Left hindlimb (tissue), 1 donor: ENCODE measurements around the gene UNCX.

Source experiments
- DNase-seq: peaks from one replicate; pipeline ENCODE4 v3.0.0-alpha.2; 2018

Gene UNCX

GRCh38 chr7:1244700-1245523 lies 12.2 kb downstream of the UNCX start:
- DNase-seq, result no peak

DNA sequence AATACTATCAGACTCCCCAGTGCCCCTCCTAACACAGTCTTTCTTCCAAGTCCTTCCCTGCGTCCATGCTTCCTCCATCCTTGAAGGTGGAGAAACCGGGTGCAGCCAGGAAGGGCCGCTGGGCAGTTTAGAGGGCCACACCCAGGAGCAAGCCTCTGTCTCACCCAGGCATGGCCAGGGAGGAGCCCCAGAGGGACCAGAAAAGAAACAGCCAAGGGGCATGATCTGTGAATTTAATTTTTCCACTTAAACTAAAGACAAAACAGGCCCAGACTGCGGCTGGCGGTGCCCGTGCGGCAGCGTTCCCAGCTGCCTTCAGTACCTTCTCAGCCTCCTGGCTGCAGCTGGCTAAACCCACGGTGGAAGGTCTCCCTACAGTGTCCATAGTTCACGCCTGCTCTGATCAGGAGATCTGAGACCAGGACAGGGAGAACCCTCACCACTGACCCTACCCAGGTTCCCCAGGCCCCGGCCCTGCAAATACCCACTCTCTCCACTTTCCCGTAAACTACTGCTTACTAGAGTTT lies 12.9 kb downstream of the UNCX start:
- no peak for DNase-seq

DNA sequence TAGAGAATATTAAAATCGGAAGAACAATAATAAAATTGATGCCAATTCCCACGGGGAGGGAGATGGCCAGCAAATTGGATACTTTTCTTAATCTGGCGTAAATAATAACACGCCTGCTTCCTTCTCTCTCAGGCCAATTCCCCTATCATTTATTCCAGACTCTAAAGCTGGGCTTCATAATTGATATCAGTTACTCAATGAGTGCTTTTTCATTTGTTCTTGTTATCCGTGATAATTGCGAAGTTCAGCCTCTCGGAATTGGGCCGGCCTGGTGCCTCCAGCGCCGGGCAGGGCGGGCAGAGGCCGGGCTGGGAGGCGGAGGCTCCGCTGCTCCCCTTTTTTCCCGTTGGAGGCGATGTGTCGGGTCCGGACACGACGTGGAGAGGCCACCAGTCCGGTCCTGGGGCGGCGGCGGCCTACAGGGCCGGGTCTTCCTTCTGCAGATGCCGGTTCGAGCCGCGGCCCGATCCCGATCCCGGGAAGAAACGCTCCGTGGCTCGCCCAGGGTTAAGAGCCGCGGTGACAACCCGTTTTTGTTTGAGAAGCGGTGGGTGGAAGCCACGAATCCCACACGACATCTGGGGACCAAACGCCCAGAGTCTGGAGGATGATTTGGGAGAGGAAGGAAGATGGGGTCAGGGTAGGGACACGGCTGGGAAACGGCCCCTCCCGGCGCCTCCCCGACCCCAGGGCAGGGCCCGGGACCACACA lies 13.6 kb downstream of the UNCX start:
- DNase-seq, result no peak

DNA sequence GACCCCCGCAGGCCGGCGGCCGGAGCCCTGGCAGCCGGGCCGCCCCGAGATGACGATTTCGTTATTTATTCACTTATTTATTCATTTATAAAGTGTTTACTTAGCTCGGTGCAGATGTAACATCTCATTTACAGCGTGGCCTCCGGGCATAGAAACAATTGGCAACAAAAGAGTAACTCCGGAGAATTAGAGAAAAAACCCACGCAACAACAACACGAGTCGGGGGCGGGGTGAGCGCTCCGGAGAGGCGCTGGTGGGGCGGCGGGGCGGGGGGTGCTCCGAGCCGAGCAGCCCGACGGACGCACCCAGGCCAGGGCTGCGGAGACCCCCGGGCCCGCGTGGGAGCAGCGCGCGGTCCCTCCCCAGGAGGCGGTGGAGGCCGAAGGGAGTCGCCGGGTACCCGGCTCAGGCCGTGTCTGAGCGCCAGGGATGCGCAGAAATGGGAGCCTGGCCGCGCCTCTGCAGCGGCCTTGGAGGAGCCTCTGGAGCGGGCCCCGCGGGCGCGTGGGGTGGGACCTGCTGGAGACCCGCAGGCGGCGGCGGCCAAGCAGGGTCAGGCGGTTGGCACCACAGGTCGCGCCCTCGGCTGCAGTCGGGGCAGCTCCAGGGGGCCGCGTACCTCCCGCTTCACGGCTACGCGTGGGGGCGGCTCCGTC lies 14.3 kb downstream of the UNCX start:
- DNase-seq, result no peak

DNA sequence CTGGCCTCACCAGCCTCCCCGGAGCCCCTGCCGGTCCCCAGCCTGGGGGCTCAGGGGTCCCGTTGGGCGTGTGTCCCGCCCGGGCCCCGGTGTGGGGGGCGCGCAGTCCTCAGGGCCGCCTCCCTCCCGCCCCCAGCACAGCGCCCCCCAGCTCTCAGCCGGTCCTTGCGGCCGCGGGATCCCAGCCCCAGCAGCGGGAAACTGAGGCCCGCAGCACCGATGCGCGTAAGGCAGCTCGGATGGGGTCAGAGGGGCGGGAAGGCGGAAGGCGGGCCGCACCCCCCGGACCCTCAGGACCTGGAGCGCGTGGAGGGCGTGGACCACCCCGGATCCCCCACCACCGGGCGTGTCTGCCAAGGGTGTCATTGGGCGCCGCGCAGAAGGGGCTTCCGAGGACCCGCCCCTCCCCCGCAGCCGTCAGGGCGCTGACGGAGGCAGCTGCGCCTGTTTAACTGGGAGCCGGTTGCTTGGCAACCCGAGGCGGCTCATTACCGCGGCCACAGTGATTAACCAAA lies 14.9 kb downstream of the UNCX start:
- no peak for DNase-seq

DNA sequence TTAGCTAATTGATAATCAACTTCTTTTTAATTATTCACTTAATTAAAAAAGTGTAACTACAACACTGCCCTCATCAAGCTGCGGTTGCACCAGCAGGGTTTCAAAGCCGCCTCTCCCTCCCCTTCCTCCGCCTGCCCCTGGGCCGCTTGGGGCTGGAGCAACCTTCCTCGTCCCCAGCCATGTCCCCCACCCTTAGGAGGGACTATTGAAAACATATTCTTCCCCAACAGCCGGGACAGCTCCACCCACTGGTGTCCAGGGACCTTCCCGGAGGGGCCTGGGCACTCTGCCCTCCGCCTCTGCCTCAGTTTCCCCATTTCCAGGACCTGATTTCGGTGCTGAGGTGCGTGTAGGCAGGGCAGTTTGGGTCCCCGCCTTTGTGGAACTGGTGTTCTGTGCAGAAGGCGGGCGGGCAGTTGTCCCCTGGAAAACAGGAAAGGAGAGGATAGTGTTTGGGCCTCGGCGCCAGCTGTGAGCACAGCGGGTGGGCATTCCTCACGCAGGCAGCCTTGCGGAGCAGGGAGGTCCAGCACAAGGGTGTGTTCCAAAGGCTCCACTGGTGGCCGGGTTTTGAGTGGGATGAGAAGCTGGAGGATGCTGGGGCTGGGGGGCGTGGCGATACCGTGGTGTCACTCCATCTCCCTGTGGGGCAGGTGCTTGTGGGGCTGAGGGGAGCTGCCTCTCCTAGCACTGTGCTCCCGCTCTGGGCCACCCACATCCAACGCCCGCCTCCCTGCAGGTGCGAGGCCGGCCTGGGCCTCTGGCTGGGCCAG lies 15.7 kb downstream of the UNCX start:
- no peak for DNase-seq

DNA sequence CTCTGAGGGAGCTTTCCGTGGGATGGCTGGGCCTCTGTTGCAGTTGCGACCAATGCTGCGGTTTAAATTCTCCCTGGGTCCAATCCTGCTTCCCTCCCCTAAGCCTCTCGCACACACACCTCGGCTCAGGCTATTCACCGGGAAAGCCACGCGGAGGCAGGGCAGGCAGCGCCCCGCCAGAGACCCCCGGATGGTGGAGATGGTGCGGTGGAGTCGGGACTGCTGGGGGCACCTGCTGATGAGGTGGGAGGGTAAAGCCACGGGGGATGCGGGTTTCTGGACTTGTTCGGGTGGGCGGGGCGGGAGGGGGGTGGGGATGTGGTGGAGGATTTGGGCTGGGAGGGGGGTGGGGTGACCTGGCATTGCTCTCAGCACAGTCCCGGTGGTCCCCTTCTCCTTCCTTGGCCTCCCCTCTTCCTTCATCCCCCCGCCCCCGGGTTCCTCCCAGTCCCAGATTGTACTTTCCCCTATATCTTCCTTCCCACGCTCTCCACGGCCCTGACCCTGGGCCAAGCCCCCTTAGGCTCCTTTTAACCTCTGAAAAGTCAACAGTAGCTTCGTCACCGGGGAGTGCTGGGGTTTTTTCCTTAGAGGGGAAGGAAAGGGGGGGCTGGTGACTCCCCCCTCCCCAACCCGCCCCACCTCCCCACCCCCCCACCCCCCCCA lies 16.4 kb downstream of the UNCX start:
- no peak for DNase-seq

GRCh38 chr7:1249731-1250130 lies 17.1 kb downstream of the UNCX start:
- no peak for DNase-seq

- no peak for DNase-seq
Measured at GRCh38 chr7:1250901-1251300, 18.2 kb downstream of the UNCX start.

DNA sequence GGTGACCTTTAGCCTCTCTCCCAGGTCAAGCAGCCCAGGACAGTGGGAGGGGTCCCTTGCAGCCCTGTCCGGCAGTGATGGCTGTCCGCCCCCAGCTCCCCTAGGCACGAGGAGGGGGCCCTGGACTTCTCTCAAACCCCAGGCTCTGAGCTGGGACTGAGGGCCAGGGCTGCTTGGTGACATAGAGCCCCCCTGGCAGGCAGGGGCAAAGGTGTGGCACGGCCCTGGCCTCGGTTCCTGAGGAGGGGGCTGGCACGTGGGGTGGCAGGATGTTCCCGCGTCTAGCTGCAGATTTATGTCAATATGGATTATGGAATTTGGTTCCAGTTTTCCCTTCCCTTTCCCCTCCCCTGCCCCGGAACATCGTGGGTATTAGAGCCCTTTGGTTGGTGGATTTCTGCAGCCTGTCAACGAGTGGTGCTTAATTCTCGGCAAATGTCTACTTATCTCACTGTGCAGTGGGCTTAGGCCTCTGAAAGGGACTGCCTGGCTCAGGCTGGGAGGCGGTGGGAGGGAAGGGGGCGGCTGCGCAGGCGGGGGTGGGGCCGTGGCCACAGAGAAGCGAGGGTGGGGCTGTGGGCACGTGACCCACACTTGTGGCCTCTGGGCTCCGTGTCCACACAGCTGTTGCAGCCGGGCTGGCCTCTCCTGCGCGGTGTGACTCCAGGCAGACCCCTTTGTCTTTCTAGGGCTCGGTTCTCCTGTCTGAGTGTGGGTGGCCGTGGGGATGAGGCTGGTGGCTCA lies 19.3 kb downstream of the UNCX start:
- no peak for DNase-seq

DNA sequence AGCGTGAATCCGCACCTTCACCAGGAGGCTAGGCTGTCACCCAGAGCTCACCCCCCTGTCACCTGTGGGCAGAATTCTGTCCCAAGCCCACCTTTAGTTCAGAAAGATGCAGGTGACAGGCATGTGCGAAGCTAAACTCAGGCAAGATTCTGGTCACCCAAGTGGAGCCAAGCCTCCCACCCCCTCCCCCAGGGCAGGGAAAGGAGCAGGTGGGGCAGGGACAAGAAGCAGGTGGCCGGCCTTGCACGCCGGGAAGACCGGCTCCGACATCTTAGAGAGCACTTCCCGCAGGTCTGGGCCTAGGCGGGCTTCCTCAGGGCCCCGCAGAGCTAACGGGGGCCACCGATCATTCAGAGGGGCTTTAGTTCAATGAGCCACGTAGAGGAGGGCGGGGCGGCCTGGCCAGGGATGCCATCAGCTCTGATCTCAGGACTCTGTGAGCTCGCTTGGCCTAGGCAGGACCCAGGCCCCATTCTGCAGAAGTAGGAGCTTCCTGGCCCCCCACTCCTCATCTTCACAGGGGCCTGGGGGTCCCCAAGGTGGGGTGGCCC lies 19.9 kb downstream of the UNCX start:
- no peak for DNase-seq

GRCh38 chr7:1253681-1254181 lies 21.1 kb downstream of the UNCX start:
- no peak for DNase-seq

- no peak for DNase-seq
Measured at GRCh38 chr7:1254281-1255079, 21.8 kb downstream of the UNCX start.

DNA sequence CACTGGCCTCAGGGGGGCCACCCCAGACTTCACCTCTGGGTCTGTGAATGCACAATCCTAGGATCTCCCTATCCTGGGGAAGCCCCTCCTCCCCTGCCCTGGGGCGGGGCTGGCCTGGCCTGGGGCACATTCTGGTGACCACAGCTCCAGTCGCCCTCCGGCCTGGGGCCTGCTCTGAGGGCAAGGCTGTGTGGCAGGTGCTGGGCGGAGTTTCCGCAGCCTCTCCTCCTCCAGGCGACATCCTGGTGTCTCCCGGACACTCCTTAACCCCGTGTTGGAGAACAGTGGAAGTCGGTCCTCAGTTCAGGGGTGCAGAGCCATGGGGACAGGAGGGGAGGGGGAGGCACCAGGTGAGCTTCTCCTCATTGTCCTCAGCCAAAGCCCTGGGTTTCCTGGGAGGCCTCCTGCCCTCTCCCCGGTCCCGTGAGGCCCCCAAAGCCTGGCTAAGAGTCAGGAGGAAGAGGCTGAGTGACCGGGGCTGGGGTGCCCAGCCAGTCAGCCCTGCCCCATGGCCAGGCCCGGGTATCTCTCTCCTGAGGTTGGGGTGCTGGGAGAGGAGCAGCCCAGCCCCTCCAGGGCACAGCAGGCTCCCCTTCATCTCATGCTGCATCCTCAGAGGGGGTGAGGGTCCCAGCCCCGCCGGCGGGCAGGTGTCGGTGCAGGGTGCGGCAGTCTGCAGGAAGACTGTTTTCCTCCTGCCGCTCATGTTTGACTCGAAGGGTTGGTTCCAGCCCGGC lies 22.6 kb downstream of the UNCX start:
- DNase-seq, result no peak

GRCh38 chr7:1255817-1256340 lies 23.2 kb downstream of the UNCX start:
- DNase-seq, result no peak

DNA sequence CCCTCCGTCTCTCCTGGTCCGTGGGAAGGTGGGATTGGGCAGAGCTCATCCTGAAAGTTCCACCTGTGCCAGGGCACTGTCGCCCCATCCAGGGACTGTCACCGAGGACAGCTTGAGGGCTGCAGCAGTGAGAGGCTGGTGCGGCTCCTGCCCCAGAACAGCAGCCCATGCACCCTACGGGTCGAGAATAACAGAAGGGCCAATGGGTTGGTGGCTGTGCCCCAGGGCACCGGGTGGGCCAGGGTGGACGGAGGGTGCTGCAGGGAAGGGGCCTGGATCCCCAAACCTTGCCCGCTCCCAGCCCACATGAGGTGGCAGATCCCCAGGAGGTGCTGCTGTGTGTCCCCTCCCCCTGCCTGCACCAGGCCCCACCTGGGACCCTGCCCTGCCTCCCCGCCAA lies 23.9 kb downstream of the UNCX start:
- no peak for DNase-seq

DNA sequence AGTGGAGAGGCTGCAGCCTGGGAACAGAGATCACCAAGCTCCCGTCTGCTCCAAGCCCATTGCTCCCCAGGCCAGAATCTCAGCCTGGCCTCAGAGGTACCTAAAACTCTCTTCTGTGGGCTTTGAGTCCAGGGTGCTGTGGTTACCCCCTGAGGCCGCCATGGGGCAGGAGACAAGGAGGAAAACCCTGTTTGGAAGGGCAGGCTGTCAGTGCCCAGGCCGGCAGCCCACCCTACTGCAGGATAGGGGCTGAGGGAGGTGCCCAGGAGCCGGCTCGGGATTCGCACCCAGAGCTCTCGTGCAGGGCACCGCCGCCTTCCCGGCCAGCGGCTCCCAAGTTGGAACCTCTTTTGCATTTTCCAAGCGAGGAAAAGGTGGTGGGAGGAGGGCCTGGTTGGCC lies 24.5 kb downstream of the UNCX start:
- DNase-seq, result no peak

- no peak for DNase-seq
Measured at GRCh38 chr7:1257863-1258262, 25.2 kb downstream of the UNCX start.
